ENCODE data around the gene EGR2.

DNA sequence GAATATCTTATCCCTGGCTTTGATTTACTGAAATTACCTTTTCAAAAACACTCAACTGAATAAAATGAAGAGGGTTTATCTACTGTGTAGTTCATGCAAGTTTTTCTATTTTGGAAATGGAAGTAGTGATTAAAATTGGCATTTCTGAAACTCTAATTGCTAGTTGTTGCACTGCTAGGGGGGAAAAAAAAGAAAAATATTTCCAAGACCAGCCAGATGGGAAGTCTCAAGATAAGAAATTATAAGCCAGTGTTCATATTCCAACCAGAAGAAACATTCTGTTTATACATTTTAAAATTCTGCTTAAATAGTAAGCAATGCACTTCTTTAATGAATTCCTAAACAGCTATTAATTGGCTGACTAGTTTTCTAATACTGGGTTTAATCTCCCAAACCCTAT is 21.1 kb downstream of the EGR2 start:
- no peak for TF ChIP-seq GATA2 (IDR thresholded peaks at IDR 0.05; ENCODE audit: low read depth, low read length)
- no peak for TF ChIP-seq GATA3 (IDR thresholded peaks at IDR 0.05; ENCODE audit: low read depth, low read length)
